HG02870 (cell line): Measurements from ENCODE around the gene CDYL.

Source experiments
- ATAC-seq: cut with Tn5 transposase; IDR thresholded peaks from one replicate; pipeline ENCODE4 v1.9.1; 2021; ENCODE audit warnings: mild to moderate bottlenecking, moderate library complexity; ENCODE audit not compliant: unreplicated experiment

The CDYL gene

GRCh38 chr6:4904461-4905025, 128.3 kb downstream of the CDYL start:
- ATAC-seq = no peak

GRCh38 chr6:4905826-4906225, 129.6 kb downstream of the CDYL start:
- no peak for ATAC-seq

- ATAC-seq = no peak
Observed at GRCh38 chr6:4906293-4907276, 130.4 kb downstream of the CDYL start.

- no peak for ATAC-seq
Observed at GRCh38 chr6:4907602-4908001, 131.4 kb downstream of the CDYL start.

GRCh38 chr6:4908062-4908461, 131.9 kb downstream of the CDYL start:
- no peak for ATAC-seq

GRCh38 chr6:4909063-4909706, 133.0 kb downstream of the CDYL start:
- ATAC-seq = no peak

- no peak for ATAC-seq
Observed at GRCh38 chr6:4910037-4910760, 134.0 kb downstream of the CDYL start.

GRCh38 chr6:4912559-4912958, 136.4 kb downstream of the CDYL start:
- ATAC-seq = no peak

GRCh38 chr6:4913705-4914419, 137.7 kb downstream of the CDYL start:
- ATAC-seq = no peak

GRCh38 chr6:4914420-4915159, 138.4 kb downstream of the CDYL start:
- no peak for ATAC-seq

GRCh38 chr6:4916954-4917561, 140.9 kb downstream of the CDYL start:
- ATAC-seq = no peak

GRCh38 chr6:4920914-4921410, 144.8 kb downstream of the CDYL start:
- ATAC-seq = no peak

GRCh38 chr6:4922488-4923037, 146.4 kb downstream of the CDYL start:
- ATAC-seq = no peak

- no peak for ATAC-seq
Observed at GRCh38 chr6:4923081-4923480, 146.9 kb downstream of the CDYL start.

GRCh38 chr6:4924661-4925271, 148.6 kb downstream of the CDYL start:
- ATAC-seq = no peak

GRCh38 chr6:4925580-4925979, 149.4 kb downstream of the CDYL start:
- ATAC-seq = no peak

GRCh38 chr6:4928426-4928825, 152.2 kb downstream of the CDYL start:
- no peak for ATAC-seq

GRCh38 chr6:4929097-4929718, 153.0 kb downstream of the CDYL start:
- no peak for ATAC-seq
